ENCODE measurements around the gene LCP1.

DNA sequence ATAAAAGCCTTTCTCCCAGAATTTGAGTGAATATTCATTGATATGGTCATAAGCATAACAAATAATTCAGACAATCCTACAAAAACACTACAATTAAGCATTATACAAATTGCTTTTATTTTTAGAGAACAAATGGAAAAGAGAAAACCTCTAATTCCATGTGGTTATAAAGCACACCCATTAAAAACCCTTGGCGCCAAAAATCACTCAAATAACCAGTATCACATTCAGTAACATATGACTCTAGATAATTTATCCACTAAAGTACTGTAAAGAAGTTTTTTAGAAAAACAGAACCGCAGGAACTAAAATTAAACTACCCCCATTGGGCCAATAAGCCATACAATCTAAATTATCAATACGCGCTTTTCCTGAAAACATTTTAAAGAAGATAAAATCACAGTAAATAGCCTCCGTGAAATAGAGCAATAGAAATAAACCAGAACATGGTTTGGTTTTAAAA, 569 bp downstream of the LCP1 start:
- no peak for TF ChIP-seq POLR2A (IDR thresholded peaks at IDR 0.05; ENCODE audit: low read length)
- TF ChIP-seq GATA1 (IDR thresholded peaks at IDR 0.05; ENCODE audit: low read depth, low read length): no peak

Measured in erythroblast (primary cell).